SU-DHL-6 (cell line): Measurements from ENCODE around the gene MAMDC4.

Experiments
- EZH2phosphoT487 ChIP-seq: fragments of 200-600 bp; sonication (generic), shearing (Covaris generic); conservative IDR thresholded peaks from 2 replicates; pipeline ENCODE4 v1.6.1; 2018; ENCODE audit warnings: mild to moderate bottlenecking, antibody characterized with exemption, low read length, moderate library complexity, mixed read lengths
- TF ChIP-seq, protein P1 (sequence below): fragments of 200-600 bp; sonication (generic); IDR thresholded peaks from one replicate; pipeline ENCODE4 v1.5.1; 2017; ENCODE audit warnings: antibody characterized with exemption, mild to moderate bottlenecking, low read length, moderate library complexity; ENCODE audit not compliant: insufficient read depth, poor library complexity, severe bottlenecking

DNA sequence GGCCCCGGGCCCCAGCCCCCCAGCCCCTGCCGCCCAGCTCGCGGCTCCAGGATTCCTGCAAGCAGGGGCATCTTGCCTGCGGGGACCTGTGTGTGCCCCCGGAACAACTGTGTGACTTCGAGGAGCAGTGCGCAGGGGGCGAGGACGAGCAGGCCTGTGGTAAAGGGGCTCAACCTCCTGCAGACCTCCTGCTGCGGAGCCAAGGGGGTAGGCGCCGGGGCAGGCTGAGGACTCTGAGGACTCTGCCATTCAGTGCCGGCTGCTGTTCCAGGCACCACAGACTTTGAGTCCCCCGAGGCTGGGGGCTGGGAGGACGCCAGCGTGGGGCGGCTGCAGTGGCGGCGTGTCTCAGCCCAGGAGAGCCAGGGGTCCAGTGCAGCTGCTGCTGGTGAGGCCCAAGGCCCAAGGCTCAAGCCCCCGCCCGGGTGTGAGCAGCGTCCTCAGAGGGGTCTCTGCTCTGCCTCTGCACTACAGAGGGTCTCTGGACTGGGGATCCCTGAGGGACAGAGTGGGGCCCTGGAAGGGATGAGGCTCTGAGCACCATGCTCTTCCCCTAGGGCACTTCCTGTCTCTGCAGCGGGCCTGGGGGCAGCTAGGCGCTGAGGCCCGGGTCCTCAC, 3.4 kb downstream of the MAMDC4 start:
- TF ChIP-seq, protein P1, sequence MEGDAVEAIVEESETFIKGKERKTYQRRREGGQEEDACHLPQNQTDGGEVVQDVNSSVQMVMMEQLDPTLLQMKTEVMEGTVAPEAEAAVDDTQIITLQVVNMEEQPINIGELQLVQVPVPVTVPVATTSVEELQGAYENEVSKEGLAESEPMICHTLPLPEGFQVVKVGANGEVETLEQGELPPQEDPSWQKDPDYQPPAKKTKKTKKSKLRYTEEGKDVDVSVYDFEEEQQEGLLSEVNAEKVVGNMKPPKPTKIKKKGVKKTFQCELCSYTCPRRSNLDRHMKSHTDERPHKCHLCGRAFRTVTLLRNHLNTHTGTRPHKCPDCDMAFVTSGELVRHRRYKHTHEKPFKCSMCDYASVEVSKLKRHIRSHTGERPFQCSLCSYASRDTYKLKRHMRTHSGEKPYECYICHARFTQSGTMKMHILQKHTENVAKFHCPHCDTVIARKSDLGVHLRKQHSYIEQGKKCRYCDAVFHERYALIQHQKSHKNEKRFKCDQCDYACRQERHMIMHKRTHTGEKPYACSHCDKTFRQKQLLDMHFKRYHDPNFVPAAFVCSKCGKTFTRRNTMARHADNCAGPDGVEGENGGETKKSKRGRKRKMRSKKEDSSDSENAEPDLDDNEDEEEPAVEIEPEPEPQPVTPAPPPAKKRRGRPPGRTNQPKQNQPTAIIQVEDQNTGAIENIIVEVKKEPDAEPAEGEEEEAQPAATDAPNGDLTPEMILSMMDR = no peak
- no peak for TF ChIP-seq EZH2phosphoT487
